GM23338 (cell line): ENCODE results near the gene CCDC60.

Experiments
- CREB1 ChIP-seq: fragments of 250-450 bp; sonication (Bioruptor Pico); IDR thresholded peaks from 2 replicates; pipeline ENCODE4 v1.5.0; 2020; ENCODE audit warnings: low read depth, mild to moderate bottlenecking, moderate library complexity
- EZH2 ChIP-seq: fragments of 200-600 bp; sonication (generic); IDR thresholded peaks from one replicate; pipeline ENCODE4 v1.8.0; 2017; ENCODE audit warnings: antibody characterized with exemption, mild to moderate bottlenecking, low read depth; ENCODE audit not compliant: unreplicated experiment
- EZH2phosphoT487 ChIP-seq: fragments of 200-600 bp; sonication (generic); IDR thresholded peaks from one replicate; pipeline ENCODE4 v1.8.1; 2018; ENCODE audit warnings: antibody characterized with exemption; ENCODE audit not compliant: unreplicated experiment
- JUNB ChIP-seq: IDR thresholded peaks from one replicate; pipeline ENCODE4 v1.6.1; 2016; ENCODE audit warnings: antibody characterized with exemption; ENCODE audit not compliant: unreplicated experiment
- NANOG ChIP-seq: IDR thresholded peaks from 2 replicates; pipeline ENCODE4 v1.6.1; 2016; ENCODE audit warnings: antibody characterized with exemption, borderline replicate concordance
- POLR2AphosphoS5 ChIP-seq: IDR thresholded peaks from 2 replicates; pipeline ENCODE4 v1.6.1; 2016; ENCODE audit warnings: antibody characterized with exemption, low read depth
- ZNF114 ChIP-seq: fragments of 250-450 bp; sonication (Bioruptor Pico); IDR thresholded peaks from 2 replicates; pipeline ENCODE4 v1.5.0; 2020; ENCODE audit warnings: mild to moderate bottlenecking, moderate library complexity
- ZNF331 ChIP-seq: fragments of 250-450 bp; sonication (Bioruptor Pico); IDR thresholded peaks from 2 replicates; pipeline ENCODE4 v1.5.0; 2020; ENCODE audit warnings: low read depth, mild to moderate bottlenecking, moderate library complexity
- TF ChIP-seq, protein P1 (sequence below), 2 experiments: fragments of 200-600 bp in 1 of 2; sonication (generic) in 1 of 2; conservative IDR thresholded peaks; 2 replicates each; pipeline versions ENCODE4 v1.5.1 to v1.6.1; 2016 to 2017; ENCODE audit warnings: antibody characterized with exemption in 2 of 2, low read depth in 2 of 2, mild to moderate bottlenecking in 2 of 2, moderate library complexity in 1 of 2
- TF ChIP-seq, protein P2 (sequence below): IDR thresholded peaks from 2 replicates; pipeline ENCODE4 v1.6.1; 2016; ENCODE audit warnings: antibody characterized with exemption
- TF ChIP-seq, protein P3 (sequence below): IDR thresholded peaks from one replicate; pipeline ENCODE4 v1.6.1; 2018; ENCODE audit warnings: antibody characterized with exemption; ENCODE audit not compliant: unreplicated experiment
- TF ChIP-seq, protein P4 (sequence below): fragments of 250-450 bp; sonication (Bioruptor Pico); IDR thresholded peaks from 2 replicates; pipeline ENCODE4 v1.5.0; 2020; ENCODE audit warnings: mild to moderate bottlenecking, moderate library complexity

DNA sequence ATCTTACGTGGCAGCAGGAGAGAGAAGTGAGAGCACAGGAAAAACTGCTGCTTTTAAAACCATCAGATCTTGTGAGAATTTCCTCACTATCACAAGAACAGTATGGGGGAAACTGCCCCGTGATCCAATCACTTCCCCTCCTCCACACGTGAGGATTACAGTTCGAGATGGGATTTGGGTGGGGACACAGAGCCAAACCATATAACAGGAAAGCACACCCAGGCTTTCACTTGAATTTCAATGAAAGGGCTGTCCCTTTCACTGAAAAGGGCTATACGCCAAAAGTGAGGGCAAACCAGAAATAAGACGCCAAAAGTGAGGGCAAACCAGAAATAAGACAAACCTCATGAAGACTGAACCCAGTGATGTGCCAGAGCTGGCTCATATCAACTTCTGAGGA lies 236.2 kb downstream of the CCDC60 start:
- TF ChIP-seq, protein P1, sequence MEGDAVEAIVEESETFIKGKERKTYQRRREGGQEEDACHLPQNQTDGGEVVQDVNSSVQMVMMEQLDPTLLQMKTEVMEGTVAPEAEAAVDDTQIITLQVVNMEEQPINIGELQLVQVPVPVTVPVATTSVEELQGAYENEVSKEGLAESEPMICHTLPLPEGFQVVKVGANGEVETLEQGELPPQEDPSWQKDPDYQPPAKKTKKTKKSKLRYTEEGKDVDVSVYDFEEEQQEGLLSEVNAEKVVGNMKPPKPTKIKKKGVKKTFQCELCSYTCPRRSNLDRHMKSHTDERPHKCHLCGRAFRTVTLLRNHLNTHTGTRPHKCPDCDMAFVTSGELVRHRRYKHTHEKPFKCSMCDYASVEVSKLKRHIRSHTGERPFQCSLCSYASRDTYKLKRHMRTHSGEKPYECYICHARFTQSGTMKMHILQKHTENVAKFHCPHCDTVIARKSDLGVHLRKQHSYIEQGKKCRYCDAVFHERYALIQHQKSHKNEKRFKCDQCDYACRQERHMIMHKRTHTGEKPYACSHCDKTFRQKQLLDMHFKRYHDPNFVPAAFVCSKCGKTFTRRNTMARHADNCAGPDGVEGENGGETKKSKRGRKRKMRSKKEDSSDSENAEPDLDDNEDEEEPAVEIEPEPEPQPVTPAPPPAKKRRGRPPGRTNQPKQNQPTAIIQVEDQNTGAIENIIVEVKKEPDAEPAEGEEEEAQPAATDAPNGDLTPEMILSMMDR (conservative IDR thresholded peaks at IDR 0.05; ENCODE audit: low read depth in 2 of 2): no peak
- no peak for TF ChIP-seq EZH2
- TF ChIP-seq POLR2AphosphoS5: no peak
- no peak for TF ChIP-seq NANOG
- no peak for TF ChIP-seq CREB1 (CRISPR knock-in tag)
- TF ChIP-seq ZNF331 (CRISPR knock-in tag): no peak
- TF ChIP-seq EZH2phosphoT487: no peak
- TF ChIP-seq, protein P2, sequence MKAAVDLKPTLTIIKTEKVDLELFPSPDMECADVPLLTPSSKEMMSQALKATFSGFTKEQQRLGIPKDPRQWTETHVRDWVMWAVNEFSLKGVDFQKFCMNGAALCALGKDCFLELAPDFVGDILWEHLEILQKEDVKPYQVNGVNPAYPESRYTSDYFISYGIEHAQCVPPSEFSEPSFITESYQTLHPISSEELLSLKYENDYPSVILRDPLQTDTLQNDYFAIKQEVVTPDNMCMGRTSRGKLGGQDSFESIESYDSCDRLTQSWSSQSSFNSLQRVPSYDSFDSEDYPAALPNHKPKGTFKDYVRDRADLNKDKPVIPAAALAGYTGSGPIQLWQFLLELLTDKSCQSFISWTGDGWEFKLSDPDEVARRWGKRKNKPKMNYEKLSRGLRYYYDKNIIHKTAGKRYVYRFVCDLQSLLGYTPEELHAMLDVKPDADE: no peak
- TF ChIP-seq, protein P3, sequence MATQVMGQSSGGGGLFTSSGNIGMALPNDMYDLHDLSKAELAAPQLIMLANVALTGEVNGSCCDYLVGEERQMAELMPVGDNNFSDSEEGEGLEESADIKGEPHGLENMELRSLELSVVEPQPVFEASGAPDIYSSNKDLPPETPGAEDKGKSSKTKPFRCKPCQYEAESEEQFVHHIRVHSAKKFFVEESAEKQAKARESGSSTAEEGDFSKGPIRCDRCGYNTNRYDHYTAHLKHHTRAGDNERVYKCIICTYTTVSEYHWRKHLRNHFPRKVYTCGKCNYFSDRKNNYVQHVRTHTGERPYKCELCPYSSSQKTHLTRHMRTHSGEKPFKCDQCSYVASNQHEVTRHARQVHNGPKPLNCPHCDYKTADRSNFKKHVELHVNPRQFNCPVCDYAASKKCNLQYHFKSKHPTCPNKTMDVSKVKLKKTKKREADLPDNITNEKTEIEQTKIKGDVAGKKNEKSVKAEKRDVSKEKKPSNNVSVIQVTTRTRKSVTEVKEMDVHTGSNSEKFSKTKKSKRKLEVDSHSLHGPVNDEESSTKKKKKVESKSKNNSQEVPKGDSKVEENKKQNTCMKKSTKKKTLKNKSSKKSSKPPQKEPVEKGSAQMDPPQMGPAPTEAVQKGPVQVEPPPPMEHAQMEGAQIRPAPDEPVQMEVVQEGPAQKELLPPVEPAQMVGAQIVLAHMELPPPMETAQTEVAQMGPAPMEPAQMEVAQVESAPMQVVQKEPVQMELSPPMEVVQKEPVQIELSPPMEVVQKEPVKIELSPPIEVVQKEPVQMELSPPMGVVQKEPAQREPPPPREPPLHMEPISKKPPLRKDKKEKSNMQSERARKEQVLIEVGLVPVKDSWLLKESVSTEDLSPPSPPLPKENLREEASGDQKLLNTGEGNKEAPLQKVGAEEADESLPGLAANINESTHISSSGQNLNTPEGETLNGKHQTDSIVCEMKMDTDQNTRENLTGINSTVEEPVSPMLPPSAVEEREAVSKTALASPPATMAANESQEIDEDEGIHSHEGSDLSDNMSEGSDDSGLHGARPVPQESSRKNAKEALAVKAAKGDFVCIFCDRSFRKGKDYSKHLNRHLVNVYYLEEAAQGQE: no peak
- no peak for TF ChIP-seq ZNF114 (CRISPR knock-in tag)
- no peak for TF ChIP-seq JUNB
- TF ChIP-seq, protein P4, sequence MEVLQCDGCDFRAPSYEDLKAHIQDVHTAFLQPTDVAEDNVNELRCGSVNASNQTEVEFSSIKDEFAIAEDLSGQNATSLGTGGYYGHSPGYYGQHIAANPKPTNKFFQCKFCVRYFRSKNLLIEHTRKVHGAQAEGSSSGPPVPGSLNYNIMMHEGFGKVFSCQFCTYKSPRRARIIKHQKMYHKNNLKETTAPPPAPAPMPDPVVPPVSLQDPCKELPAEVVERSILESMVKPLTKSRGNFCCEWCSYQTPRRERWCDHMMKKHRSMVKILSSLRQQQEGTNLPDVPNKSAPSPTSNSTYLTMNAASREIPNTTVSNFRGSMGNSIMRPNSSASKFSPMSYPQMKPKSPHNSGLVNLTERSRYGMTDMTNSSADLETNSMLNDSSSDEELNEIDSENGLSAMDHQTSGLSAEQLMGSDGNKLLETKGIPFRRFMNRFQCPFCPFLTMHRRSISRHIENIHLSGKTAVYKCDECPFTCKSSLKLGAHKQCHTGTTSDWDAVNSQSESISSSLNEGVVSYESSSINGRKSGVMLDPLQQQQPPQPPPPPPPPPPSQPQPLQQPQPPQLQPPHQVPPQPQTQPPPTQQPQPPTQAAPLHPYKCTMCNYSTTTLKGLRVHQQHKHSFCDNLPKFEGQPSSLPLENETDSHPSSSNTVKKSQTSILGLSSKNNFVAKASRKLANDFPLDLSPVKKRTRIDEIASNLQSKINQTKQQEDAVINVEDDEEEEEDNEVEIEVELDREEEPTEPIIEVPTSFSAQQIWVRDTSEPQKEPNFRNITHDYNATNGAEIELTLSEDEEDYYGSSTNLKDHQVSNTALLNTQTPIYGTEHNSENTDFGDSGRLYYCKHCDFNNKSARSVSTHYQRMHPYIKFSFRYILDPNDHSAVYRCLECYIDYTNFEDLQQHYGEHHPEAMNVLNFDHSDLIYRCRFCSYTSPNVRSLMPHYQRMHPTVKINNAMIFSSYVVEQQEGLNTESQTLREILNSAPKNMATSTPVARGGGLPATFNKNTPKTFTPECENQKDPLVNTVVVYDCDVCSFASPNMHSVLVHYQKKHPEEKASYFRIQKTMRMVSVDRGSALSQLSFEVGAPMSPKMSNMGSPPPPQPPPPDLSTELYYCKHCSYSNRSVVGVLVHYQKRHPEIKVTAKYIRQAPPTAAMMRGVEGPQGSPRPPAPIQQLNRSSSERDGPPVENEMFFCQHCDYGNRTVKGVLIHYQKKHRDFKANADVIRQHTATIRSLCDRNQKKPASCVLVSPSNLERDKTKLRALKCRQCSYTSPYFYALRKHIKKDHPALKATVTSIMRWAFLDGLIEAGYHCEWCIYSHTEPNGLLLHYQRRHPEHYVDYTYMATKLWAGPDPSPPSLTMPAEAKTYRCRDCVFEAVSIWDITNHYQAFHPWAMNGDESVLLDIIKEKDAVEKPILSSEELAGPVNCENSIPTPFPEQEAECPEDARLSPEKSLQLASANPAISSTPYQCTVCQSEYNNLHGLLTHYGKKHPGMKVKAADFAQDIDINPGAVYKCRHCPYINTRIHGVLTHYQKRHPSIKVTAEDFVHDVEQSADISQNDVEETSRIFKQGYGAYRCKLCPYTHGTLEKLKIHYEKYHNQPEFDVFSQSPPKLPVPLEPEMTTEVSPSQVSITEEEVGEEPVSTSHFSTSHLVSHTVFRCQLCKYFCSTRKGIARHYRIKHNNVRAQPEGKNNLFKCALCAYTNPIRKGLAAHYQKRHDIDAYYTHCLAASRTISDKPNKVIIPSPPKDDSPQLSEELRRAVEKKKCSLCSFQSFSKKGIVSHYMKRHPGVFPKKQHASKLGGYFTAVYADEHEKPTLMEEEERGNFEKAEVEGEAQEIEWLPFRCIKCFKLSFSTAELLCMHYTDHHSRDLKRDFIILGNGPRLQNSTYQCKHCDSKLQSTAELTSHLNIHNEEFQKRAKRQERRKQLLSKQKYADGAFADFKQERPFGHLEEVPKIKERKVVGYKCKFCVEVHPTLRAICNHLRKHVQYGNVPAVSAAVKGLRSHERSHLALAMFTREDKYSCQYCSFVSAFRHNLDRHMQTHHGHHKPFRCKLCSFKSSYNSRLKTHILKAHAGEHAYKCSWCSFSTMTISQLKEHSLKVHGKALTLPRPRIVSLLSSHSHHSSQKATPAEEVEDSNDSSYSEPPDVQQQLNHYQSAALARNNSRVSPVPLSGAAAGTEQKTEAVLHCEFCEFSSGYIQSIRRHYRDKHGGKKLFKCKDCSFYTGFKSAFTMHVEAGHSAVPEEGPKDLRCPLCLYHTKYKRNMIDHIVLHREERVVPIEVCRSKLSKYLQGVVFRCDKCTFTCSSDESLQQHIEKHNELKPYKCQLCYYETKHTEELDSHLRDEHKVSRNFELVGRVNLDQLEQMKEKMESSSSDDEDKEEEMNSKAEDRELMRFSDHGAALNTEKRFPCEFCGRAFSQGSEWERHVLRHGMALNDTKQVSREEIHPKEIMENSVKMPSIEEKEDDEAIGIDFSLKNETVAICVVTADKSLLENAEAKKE (CRISPR knock-in tag): no peak
